ENCODE measurements around the gene SCART1. TPM values are rescaled to one million over a fixed set of nuclear protein-coding genes. Genes with fewer than 3 reads are reported as not detected.
"Not testable (repeated sequence)": the region's sequence is repeated elsewhere in the genome, so short reads cannot be mapped to it uniquely, and the experiment has no call there.

Gene SCART1
- total and polyA plus RNA-seq, 2 donors (not counting 3 experiments of a cell fraction or from before 2014, with no cell fraction given) = 0.90 to 1.0 TPM

DNA sequence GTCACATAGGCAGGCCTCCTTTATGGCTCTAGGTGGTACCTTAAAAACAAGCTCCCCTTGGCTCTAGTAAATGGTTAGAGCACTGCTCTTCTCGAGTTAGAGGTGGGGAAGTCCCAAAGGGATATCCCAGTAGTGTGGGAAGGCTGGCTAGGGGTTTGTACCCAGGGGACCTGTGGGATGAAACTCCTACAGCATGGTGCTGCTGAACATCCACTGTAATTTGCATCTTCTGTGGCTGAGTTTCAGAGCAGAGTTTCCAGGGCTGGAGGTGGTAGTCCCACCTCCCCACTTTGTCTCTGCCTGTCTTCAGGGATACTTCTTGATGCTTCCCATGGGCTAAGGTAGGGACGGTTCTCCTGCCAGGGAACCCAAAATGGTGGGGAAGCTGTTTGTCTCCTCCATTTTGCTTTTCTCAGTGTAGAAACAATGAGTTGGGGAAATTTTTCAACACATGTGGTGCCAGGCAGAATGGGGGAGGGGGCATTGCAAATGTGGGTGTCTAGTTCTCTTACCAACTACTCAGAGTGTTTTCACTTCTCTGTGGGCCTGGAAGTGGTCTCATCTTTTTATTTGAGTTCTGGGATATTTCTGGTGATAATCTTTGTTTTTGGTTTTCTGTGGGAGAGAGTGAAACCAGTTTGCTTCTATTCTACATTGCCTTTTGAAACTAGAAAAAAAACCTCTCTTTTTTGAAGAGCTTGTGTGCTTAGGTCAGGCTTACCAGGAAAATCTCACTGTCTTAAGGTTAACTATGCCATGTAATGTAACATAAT lies 36.3 kb downstream of the SCART1 start:
- H3K36me3 ChIP-seq (ENCODE audit: control insufficient read depth in 2 of 2, extremely low read depth in 1 of 2, insufficient read depth in 2 of 2, low read length in 2 of 2) = no peaks in the 10 kb centered on the region
- POLR2A ChIA-PET = no interaction called here
- H3K9ac ChIP-seq (replicated peaks; ENCODE audit: extremely low read depth, insufficient read depth, low read length) = no peak overlapping the region
- no peaks in the 10 kb centered on the region for H3K9me1 ChIP-seq (replicated peaks; ENCODE audit: control insufficient read depth, extremely low read depth, insufficient read depth, low read length)
- dilution Hi-C loops (cut with MboI; ENCODE audit: extremely low pct_ligation_motif_present, low sequenced_read_pairs) = no loop called here
- no peaks in the 10 kb centered on the region for H4K20me1 ChIP-seq (replicated peaks; ENCODE audit: control insufficient read depth, extremely low read depth, insufficient read depth, low read length)
- intact Hi-C loops (cut with micrococcal nuclease) = no loop called here
- H3K79me2 ChIP-seq (ENCODE audit: control insufficient read depth, insufficient read depth, low read length) = no peaks in the 10 kb centered on the region
- no peak overlapping the region for H3K27ac ChIP-seq (ENCODE audit: insufficient read depth, low read depth, low read length)
- DNase-seq (ENCODE audit: low read depth, low spot score) (no peak), FAIRE-seq (no peak)
- H3K4me2 ChIP-seq (ENCODE audit: insufficient read depth, low read length) = no peak overlapping the region
- H3K9me3 ChIP-seq (replicated peaks; ENCODE audit: control insufficient read depth, insufficient read depth, low read length) = no peaks in the 10 kb centered on the region
- H2AFZ ChIP-seq (ENCODE audit: low read depth, low read length) = no peak overlapping the region
- CTCF ChIA-PET = interaction anchor here (2.4 kb wide), 1 partner anchor 52 kb away, joined by 8 read pairs; no protein-coding TSS in a partner anchor
- TF ChIP-seq POLR2A (IDR thresholded peaks at IDR 0.05; ENCODE audit: low read depth, low read length) = no peak
- TF ChIP-seq POLR2AphosphoS5 (IDR thresholded peaks at IDR 0.05; ENCODE audit: insufficient read depth, low read depth, low read length) = no peak
- TF ChIP-seq, protein P1, sequence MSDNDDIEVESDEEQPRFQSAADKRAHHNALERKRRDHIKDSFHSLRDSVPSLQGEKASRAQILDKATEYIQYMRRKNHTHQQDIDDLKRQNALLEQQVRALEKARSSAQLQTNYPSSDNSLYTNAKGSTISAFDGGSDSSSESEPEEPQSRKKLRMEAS (IDR thresholded peaks at IDR 0.05; ENCODE audit: insufficient read depth, insufficient read length) = no peak
- no peak for TF ChIP-seq MYC (IDR thresholded peaks at IDR 0.05; ENCODE audit: low read depth, low read length)
- no peak for TF ChIP-seq GATA2 (IDR thresholded peaks at IDR 0.05; ENCODE audit: insufficient read depth, insufficient read length, low read depth, low read length)
- TF ChIP-seq EZH2 (IDR thresholded peaks at IDR 0.05; ENCODE audit: borderline replicate concordance, low read depth, low read length, severe bottlenecking) = no peak
- no peak for TF ChIP-seq JUN (IDR thresholded peaks at IDR 0.05; ENCODE audit: borderline replicate concordance, insufficient read depth, insufficient read length, low read depth)
- TF ChIP-seq, protein P2, sequence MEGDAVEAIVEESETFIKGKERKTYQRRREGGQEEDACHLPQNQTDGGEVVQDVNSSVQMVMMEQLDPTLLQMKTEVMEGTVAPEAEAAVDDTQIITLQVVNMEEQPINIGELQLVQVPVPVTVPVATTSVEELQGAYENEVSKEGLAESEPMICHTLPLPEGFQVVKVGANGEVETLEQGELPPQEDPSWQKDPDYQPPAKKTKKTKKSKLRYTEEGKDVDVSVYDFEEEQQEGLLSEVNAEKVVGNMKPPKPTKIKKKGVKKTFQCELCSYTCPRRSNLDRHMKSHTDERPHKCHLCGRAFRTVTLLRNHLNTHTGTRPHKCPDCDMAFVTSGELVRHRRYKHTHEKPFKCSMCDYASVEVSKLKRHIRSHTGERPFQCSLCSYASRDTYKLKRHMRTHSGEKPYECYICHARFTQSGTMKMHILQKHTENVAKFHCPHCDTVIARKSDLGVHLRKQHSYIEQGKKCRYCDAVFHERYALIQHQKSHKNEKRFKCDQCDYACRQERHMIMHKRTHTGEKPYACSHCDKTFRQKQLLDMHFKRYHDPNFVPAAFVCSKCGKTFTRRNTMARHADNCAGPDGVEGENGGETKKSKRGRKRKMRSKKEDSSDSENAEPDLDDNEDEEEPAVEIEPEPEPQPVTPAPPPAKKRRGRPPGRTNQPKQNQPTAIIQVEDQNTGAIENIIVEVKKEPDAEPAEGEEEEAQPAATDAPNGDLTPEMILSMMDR (IDR thresholded peaks at IDR 0.05; ENCODE audit: extremely low read depth in 1 of 2, insufficient read depth in 1 of 2, low read depth in 1 of 2, low read length in 2 of 2) = no peak
- no peak for TF ChIP-seq FOS (IDR thresholded peaks at IDR 0.05; ENCODE audit: borderline replicate concordance, insufficient read depth, low read length)
- H3K4me1 ChIP-seq (ENCODE audit: control insufficient read depth, extremely low read depth, insufficient read depth, low read length) = no peaks in the 10 kb centered on the region
- H3K4me3 ChIP-seq (replicated peaks in 1 of 3; ENCODE audit: insufficient read depth in 1 of 3, low read depth in 1 of 3, low read length in 3 of 3) = no peak overlapping the region
- no peaks in the 10 kb centered on the region for H3K27me3 ChIP-seq (ENCODE audit: control insufficient read depth in 2 of 2, insufficient read depth in 2 of 2, low read length in 2 of 2)
- no TSS peak for BruUV-seq (replicated peaks)

DNA sequence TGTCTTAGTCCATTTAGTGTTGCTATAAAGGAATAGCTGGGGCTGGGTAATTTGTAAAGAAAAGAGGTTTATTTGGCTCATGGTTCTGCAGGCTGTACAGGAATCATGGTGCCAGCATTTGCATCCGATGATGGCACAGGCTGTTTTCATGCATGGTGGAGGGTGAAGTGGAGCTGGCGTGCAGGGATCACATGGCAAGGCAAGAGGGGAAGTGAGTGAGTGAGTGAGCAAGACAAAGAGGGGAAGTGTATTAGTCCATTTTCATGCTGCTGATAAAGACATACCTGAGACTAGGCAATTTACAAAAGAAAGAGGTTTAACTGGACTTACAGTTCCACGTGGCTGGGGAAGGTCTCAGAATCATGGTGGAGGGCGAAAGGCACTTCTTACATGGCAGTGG lies 39.8 kb downstream of the SCART1 start:
- FAIRE-seq; dilution Hi-C loops (cut with MboI; ENCODE audit: extremely low pct_ligation_motif_present, low sequenced_read_pairs): not testable (repeated sequence)

More for the DNA sequence above, 39.8 kb downstream of the SCART1 start:
- H3K4me2 ChIP-seq (ENCODE audit: insufficient read depth, low read length); H4K20me1 ChIP-seq (replicated peaks; ENCODE audit: control insufficient read depth, extremely low read depth, insufficient read depth, low read length); H3K27me3 ChIP-seq (ENCODE audit: control insufficient read depth in 2 of 2, insufficient read depth in 2 of 2, low read length in 2 of 2); H3K4me3 ChIP-seq (replicated peaks in 1 of 3; ENCODE audit: insufficient read depth in 1 of 3, low read depth in 1 of 3, low read length in 3 of 3); DNase-seq (ENCODE audit: low read depth, low spot score); H3K9me3 ChIP-seq (replicated peaks; ENCODE audit: control insufficient read depth, insufficient read depth, low read length); H3K9ac ChIP-seq (replicated peaks; ENCODE audit: extremely low read depth, insufficient read depth, low read length); H3K36me3 ChIP-seq (ENCODE audit: control insufficient read depth in 2 of 2, extremely low read depth in 1 of 2, insufficient read depth in 2 of 2, low read length in 2 of 2); intact Hi-C loops (cut with micrococcal nuclease); H3K9me1 ChIP-seq (replicated peaks; ENCODE audit: control insufficient read depth, extremely low read depth, insufficient read depth, low read length); POLR2A ChIA-PET; H3K27ac ChIP-seq (ENCODE audit: insufficient read depth, low read depth, low read length); CTCF ChIA-PET; H2AFZ ChIP-seq (ENCODE audit: low read depth, low read length); H3K4me1 ChIP-seq (ENCODE audit: control insufficient read depth, extremely low read depth, insufficient read depth, low read length); BruUV-seq (replicated peaks); H3K79me2 ChIP-seq (ENCODE audit: control insufficient read depth, insufficient read depth, low read length): not testable (repeated sequence)
